Spleen (tissue), 11 donors: Measurements from ENCODE around the gene DMBT1. TPM values are rescaled to one million over a fixed set of nuclear protein-coding genes. Genes with fewer than 3 reads are reported as not detected.
A peak's percentile ranks its signal among the peaks of the same experiment; 100 is the strongest.

Experiments used
- DNase-seq: peaks from one replicate; pipeline ENCODE4 v3.0.0-alpha.2; 2020
- H3K27ac ChIP-seq, 8 donors: fragments of 200-600 bp; sonication (generic) in 7 of 8; 1 replicate in 4 of 8; 2 replicates in 4 of 8; pipeline versions ENCODE4 v1.5.0 to v1.8.0; 2016 to 2021; ENCODE audit warnings: inconsistent platforms in 4 of 8, mild to moderate bottlenecking in 4 of 8, moderate library complexity in 1 of 8
- H3K27me3 ChIP-seq, 7 donors: fragments of 200-600 bp; sonication (generic) in 6 of 7; replicated peaks in 1 of 7; 1 replicate in 4 of 7; 2 replicates in 3 of 7; pipeline versions ENCODE4 v1.5.0 to v1.8.0; 2016 to 2021; ENCODE audit warnings: inconsistent platforms in 3 of 7, mild to moderate bottlenecking in 1 of 7
- H3K36me3 ChIP-seq, 6 donors: fragments of 200-600 bp; sonication (generic) in 5 of 6; 1 replicate in 4 of 6; 2 replicates in 2 of 6; pipeline versions ENCODE4 v1.5.0 to v1.8.0; 2016 to 2021; ENCODE audit warnings: inconsistent platforms in 2 of 6
- H3K4me1 ChIP-seq, 6 donors: fragments of 200-600 bp; sonication (generic) in 5 of 6; 1 replicate in 3 of 6; 2 replicates in 3 of 6; pipeline versions ENCODE4 v1.5.0 to v1.8.0; 2016 to 2021; ENCODE audit warnings: inconsistent platforms in 3 of 6
- H3K4me3 ChIP-seq, 8 donors: fragments of 200-600 bp; sonication (generic) in 7 of 8; 1 replicate in 4 of 8; 2 replicates in 4 of 8; pipeline versions ENCODE4 v1.5.0 to v1.8.0; 2016 to 2021; ENCODE audit warnings: inconsistent platforms in 4 of 8, mild to moderate bottlenecking in 4 of 8, moderate library complexity in 2 of 8
- H3K9me3 ChIP-seq, 8 donors: fragments of 200-600 bp; sonication (generic) in 7 of 8; 1 replicate in 4 of 8; 2 replicates in 4 of 8; pipeline versions ENCODE4 v1.5.0 to v1.8.0; 2016 to 2021; ENCODE audit warnings: inconsistent platforms in 4 of 8
- POLR2A ChIP-seq, 3 donors: fragments of 450-650 bp; IDR thresholded peaks; one replicate each; pipeline ENCODE4 v1.5.1; 2017; ENCODE audit warnings: antibody characterized with exemption in 3 of 3, mild to moderate bottlenecking in 1 of 3
- POLR2AphosphoS5 ChIP-seq, 3 donors: sonication (generic); formaldehyde crosslinking; IDR thresholded peaks; one replicate each; pipeline ENCODE4 v1.5.1; 2017; ENCODE audit warnings: antibody characterized with exemption in 3 of 3
- WGBS, 5 donors: extraction: QIAGEN DNeasy Blood & Tissue Kit in 3 of 5; methylation state at CpG; one replicate each; pipeline versions ENCODE4 v1.1.5 to v1.1.7; 2013 to 2018; 5-methylcytosine and 5-hydroxymethylcytosine counted together
- intact Hi-C: fragments of 100-400 bp; cut with DNase I; formaldehyde crosslinking; loops from one replicate; pipeline ENCODE4 v1.15.0; 2023; ENCODE audit warnings: low total_unique reads
- polyA plus RNA-seq, 3 donors: library from polyadenylated mRNA; stranded (reverse); fragments of 200-250 nt; gene quantifications; one replicate each; pipeline ENCODE4 v1.2.1, GENCODE V29; 2013
- total RNA-seq, 7 donors: library from RNA; depleted of rRNA in 3 of 7; stranded (reverse); fragments of >200 nt in 3 of 7; fragmentation: NEBNext Ultra II Directional in 4 of 7; extraction: Animal tissue kit (Norgen Biotek cat#: 25700) in 4 of 7; gene quantifications; one replicate each; pipeline versions ENCODE4 v1.1.0 to v1.2.1, GENCODE V29; 2016 to 2021
- TF ChIP-seq, protein P1 (sequence below), 11 experiments: fragments of 200-600 bp in 7 of 11; fragments of 450-650 bp in 4 of 11; sonication (generic) in 4 of 11; IDR thresholded peaks in 8 of 11; conservative IDR thresholded peaks in 3 of 11; 1 replicate in 7 of 11; 2 replicates in 4 of 11; pipeline versions ENCODE4 v1.4.0 to v1.8.0; 2016 to 2021; ENCODE audit warnings: antibody characterized with exemption in 11 of 11, inconsistent platforms in 4 of 11, mild to moderate bottlenecking in 1 of 11
- donor health status: healthy with polysubstance abuse.
- donor health status: DM: no; HTN: no; CAD: no; lungs with moderate emphysema.
- donor health status: DM: no; HTN: no; CAD: no.
- donor health status: Bipolar disorder and iron deficiency.
- donor health status: healthy.
- donor health status: DM: no; HTN: no; CAD: no.
- donor health status: DM: yes; HTN: yes; CAD: no.

DMBT1 gene
- total and polyA plus RNA-seq, 10 donors, result 0.02 to 0.29 (median 0.03) TPM; not detected in 6

DNA sequence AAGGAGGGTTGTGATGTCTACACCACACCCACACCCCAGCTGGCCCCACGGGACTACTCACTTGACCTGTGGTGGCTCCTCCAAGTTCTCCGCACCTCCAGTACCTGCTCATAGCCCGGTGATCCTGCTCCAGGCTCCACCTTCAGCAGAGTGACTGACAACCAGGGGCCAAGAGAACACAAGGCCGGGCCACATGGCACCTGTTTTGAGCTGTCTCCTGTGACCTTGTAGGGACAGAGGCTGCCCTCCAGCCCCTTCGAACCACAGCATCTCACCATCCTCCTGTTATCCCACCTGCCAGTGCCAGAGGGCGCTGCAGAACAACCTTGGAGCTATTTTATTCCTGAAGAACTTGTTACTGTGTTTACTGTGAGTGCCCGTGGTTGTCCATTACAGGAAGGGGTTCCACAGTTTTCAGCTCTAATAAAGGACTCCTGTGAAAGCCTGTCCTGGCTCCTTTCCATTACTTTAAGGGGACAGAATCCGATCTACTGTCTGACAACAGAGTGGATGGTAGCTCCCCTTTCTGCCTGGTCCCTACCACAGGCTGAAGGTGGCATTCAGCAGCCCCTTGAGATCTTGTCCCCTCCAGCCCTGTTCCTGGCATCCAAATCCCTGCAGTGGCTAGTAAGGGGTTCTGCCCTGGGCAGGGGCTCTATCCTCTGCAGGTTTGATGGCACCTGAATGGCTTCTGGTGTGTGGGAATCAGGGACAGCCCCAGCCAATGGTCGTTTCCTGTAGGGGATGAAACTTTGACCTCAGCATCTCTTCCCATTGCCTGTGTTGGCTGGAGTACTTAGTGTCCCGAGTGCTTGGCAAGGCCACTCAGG, 88.3 kb downstream of the DMBT1 start:
- TF ChIP-seq POLR2AphosphoS5 (IDR thresholded peaks at IDR 0.05) (no peak), POLR2A (IDR thresholded peaks at IDR 0.05) (no peak)
- TF ChIP-seq, protein P1, sequence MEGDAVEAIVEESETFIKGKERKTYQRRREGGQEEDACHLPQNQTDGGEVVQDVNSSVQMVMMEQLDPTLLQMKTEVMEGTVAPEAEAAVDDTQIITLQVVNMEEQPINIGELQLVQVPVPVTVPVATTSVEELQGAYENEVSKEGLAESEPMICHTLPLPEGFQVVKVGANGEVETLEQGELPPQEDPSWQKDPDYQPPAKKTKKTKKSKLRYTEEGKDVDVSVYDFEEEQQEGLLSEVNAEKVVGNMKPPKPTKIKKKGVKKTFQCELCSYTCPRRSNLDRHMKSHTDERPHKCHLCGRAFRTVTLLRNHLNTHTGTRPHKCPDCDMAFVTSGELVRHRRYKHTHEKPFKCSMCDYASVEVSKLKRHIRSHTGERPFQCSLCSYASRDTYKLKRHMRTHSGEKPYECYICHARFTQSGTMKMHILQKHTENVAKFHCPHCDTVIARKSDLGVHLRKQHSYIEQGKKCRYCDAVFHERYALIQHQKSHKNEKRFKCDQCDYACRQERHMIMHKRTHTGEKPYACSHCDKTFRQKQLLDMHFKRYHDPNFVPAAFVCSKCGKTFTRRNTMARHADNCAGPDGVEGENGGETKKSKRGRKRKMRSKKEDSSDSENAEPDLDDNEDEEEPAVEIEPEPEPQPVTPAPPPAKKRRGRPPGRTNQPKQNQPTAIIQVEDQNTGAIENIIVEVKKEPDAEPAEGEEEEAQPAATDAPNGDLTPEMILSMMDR (IDR thresholded peaks at IDR 0.05 in 8 of 11, conservative IDR thresholded peaks at IDR 0.05 in 3 of 11), result peak; percentile 16 to 68 (median 53)
- Histone ChIP-seq H3K27ac (no peak overlapping the region), H3K4me1 (no peaks in the 10 kb centered on the region), H3K36me3 (no peaks in the 10 kb centered on the region), H3K4me3 (no peak overlapping the region), H3K27me3 (peaks cover 0 to 46% (median 0%) of the 10 kb centered on the region in 7 donors), H3K9me3 (no peaks in the 10 kb centered on the region)
- intact Hi-C loops, result no loop called here
- peak; percentile 69 for DNase-seq
- WGBS, 5 donors, result 30 to 34% (median 32%) methylated on average over 10 of the region's 10 CpGs

DNA sequence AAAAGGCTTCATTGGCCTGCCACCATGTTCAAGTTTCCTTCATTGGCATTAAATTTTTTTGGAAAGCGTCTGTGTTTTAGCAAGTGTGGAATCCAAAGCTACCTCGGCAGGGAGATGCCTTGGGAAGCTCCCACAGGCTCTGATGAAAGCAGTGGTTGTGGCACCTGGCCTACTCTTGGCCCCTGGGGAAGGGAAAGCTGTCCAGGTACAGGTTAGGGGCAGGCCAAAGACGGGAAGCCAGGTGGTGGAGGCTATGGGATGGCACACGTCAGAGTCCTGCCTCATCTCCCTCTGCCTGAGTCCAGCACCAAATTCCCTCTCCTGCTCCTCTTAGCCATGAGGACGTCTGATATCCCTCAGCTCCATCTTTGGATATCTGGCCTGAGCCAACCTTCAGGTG, 89.3 kb downstream of the DMBT1 start:
- no peak overlapping the region for H3K4me3 ChIP-seq
- WGBS, 5 donors, result 70 to 78% (median 76%) methylated on average over 5 of the region's 5 CpGs
- peak; percentile 33 for DNase-seq
- TF ChIP-seq POLR2A (IDR thresholded peaks at IDR 0.05), result no peak
- TF ChIP-seq, protein P1 (IDR thresholded peaks at IDR 0.05 in 8 of 11, conservative IDR thresholded peaks at IDR 0.05 in 3 of 11), result no peak
- no peak for TF ChIP-seq POLR2AphosphoS5 (IDR thresholded peaks at IDR 0.05)
- no peaks in the 10 kb centered on the region for H3K4me1 ChIP-seq
- no peaks in the 10 kb centered on the region for H3K9me3 ChIP-seq
- intact Hi-C loops, result no loop called here
- no peaks in the 10 kb centered on the region for H3K36me3 ChIP-seq
- H3K27me3 ChIP-seq, result peaks cover 0 to 49% (median 0%) of the 10 kb centered on the region in 7 donors
- H3K27ac ChIP-seq, result no peak overlapping the region

DNA sequence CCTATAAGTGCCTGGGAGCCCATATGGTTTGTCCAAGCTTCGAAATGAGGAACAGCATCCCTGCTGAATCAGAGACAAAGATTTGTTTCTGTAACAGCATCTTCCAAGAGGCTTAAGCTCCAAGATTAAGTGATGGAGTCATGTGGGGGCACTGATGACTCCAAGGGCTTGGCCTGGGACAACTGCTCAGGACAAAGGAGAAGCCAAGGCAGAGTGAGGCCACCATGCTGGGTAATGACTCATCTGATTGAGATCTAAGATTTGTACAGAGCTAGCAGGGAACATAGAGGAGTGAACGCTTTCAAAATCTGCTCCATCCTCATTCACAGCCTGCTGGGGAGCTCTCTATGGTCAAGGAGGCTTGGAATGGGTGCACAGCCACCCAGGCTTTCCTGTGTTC, 89.8 kb downstream of the DMBT1 start:
- no peak overlapping the region for H3K4me3 ChIP-seq
- 68 to 86% (median 74%) methylated on average over 2 of the region's 2 CpGs for WGBS, 5 donors

More for the DNA sequence above, 89.8 kb downstream of the DMBT1 start:
- Histone ChIP-seq H3K27ac (no peak overlapping the region), H3K9me3 (no peaks in the 10 kb centered on the region), H3K36me3 (no peaks in the 10 kb centered on the region), H3K27me3 (peaks cover 0 to 53% (median 0%) of the 10 kb centered on the region in 7 donors), H3K4me1 (no peaks in the 10 kb centered on the region)
- peak; percentile 18 for DNase-seq
- intact Hi-C loops, result no loop called here
- TF ChIP-seq POLR2AphosphoS5 (IDR thresholded peaks at IDR 0.05), result no peak
- TF ChIP-seq POLR2A (IDR thresholded peaks at IDR 0.05), result no peak
- TF ChIP-seq, protein P1 (IDR thresholded peaks at IDR 0.05 in 8 of 11, conservative IDR thresholded peaks at IDR 0.05 in 3 of 11), result no peak
